WTC11 (cell line): Measurements from ENCODE around the gene KAZN. TPM values are rescaled to one million over a fixed set of nuclear protein-coding genes. Genes with fewer than 3 reads are reported as not detected.

Source experiments
- ATAC-seq: fragments of 200-7000 bp; cut with Tn5 transposase; 2 replicates; pipeline ENCODE4 v1.10.0; 2021; ENCODE audit warnings: mild to moderate bottlenecking, moderate library complexity
- CTCF ChIA-PET: fragments of 300-600 bp; sonication (Branson Sonifier 250); formaldehyde crosslinking; loops from one replicate; lab custom pipeline; 2021; ENCODE audit warnings: antibody characterized with exemption; lab: Charles Lee
- POLR2A ChIA-PET: fragments of 350-600 bp; sonication (Branson Sonifier 250); formaldehyde crosslinking; loops from one replicate; lab custom pipeline; 2021; ENCODE audit warnings: antibody characterized with exemption; lab: Charles Lee
- DNase-seq: peaks from one replicate; pipeline ENCODE4 v3.0.0; 2021; ENCODE audit warnings: low spot score
- H3K27ac Mint-ChIP-seq: 2 replicates; pipeline ENCODE4 v1.8.0; 2021; ENCODE audit warnings: mixed read lengths
- H3K27me3 Mint-ChIP-seq: 2 replicates; pipeline ENCODE4 v1.8.0; 2021; ENCODE audit warnings: low read depth, mild to moderate bottlenecking, moderate library complexity, mixed read lengths
- H3K36me3 Mint-ChIP-seq: 2 replicates; pipeline ENCODE4 v1.8.0; 2021; ENCODE audit warnings: mixed read lengths
- H3K4me1 Mint-ChIP-seq: 2 replicates; pipeline ENCODE4 v1.8.0; 2022; ENCODE audit warnings: mixed read lengths
- H3K4me3 Mint-ChIP-seq: 2 replicates; pipeline ENCODE4 v1.8.0; 2021; ENCODE audit warnings: mild to moderate bottlenecking, moderate library complexity, mixed read lengths
- H3K9me3 Mint-ChIP-seq: 2 replicates; pipeline ENCODE4 v1.8.0; 2021; ENCODE audit warnings: mixed read lengths
- CREM ChIP-seq: sonication (generic); formaldehyde crosslinking; IDR thresholded peaks from 2 replicates; pipeline ENCODE4 v1.8.1; 2022; ENCODE audit warnings: mild to moderate bottlenecking, missing genetic modification reagents, moderate library complexity
- FOXJ3 ChIP-seq: sonication (generic); formaldehyde crosslinking; IDR thresholded peaks from 2 replicates; pipeline ENCODE4 v1.9.0; 2021; ENCODE audit warnings: missing genetic modification reagents, mild to moderate bottlenecking, borderline replicate concordance
- GTF2I ChIP-seq: fragments of 250-450 bp; sonication (Bioruptor Pico); conservative IDR thresholded peaks from 2 replicates; pipeline ENCODE4 v1.4.0; 2021; ENCODE audit warnings: mild to moderate bottlenecking
- HMGA2 ChIP-seq: fragments of 250-450 bp; sonication (Bioruptor Pico); IDR thresholded peaks from 2 replicates; pipeline ENCODE4 v1.4.0; 2021; ENCODE audit warnings: mild to moderate bottlenecking, moderate library complexity
- JUN ChIP-seq: sonication (generic); formaldehyde crosslinking; IDR thresholded peaks from 2 replicates; pipeline ENCODE4 v1.8.0; 2023; ENCODE audit warnings: mild to moderate bottlenecking, missing genetic modification reagents
- MYBL2 ChIP-seq: sonication (generic); formaldehyde crosslinking; IDR thresholded peaks from 2 replicates; pipeline ENCODE4 v1.8.1; 2023; ENCODE audit warnings: mild to moderate bottlenecking, moderate library complexity, missing genetic modification reagents
- NR1H2 ChIP-seq: sonication (generic); formaldehyde crosslinking; IDR thresholded peaks from 2 replicates; pipeline ENCODE4 v1.9.0; 2021; ENCODE audit warnings: mild to moderate bottlenecking, moderate library complexity, missing genetic modification reagents
- NR3C1 ChIP-seq: sonication (generic); formaldehyde crosslinking; conservative IDR thresholded peaks from 2 replicates; pipeline ENCODE4 v1.8.1; 2023; ENCODE audit warnings: low read depth, mild to moderate bottlenecking, missing genetic modification reagents
- RORB ChIP-seq: fragments of 250-450 bp; sonication (Bioruptor Pico); IDR thresholded peaks from 2 replicates; pipeline ENCODE4 v1.9.0; 2021; ENCODE audit warnings: mild to moderate bottlenecking
- SMAD3 ChIP-seq: sonication (generic); formaldehyde crosslinking; IDR thresholded peaks from 2 replicates; pipeline ENCODE4 v1.8.0; 2022; ENCODE audit warnings: missing genetic modification reagents, mild to moderate bottlenecking, borderline replicate concordance
- TEAD4 ChIP-seq: sonication (generic); formaldehyde crosslinking; IDR thresholded peaks from 2 replicates; pipeline ENCODE4 v1.8.0; 2022; ENCODE audit warnings: mild to moderate bottlenecking, missing genetic modification reagents
- ZNF263 ChIP-seq: sonication (generic); formaldehyde crosslinking; IDR thresholded peaks from 2 replicates; pipeline ENCODE4 v1.8.1; 2022; ENCODE audit warnings: low read depth, mild to moderate bottlenecking, moderate library complexity, missing genetic modification reagents
- ZNF317 ChIP-seq: sonication (generic); formaldehyde crosslinking; IDR thresholded peaks from 2 replicates; pipeline ENCODE4 v1.8.1; 2023; ENCODE audit warnings: low read depth, mild to moderate bottlenecking, moderate library complexity, missing genetic modification reagents, borderline replicate concordance
- ZNF396 ChIP-seq: fragments of 250-450 bp; sonication (Bioruptor Pico); IDR thresholded peaks from 2 replicates; pipeline ENCODE4 v1.8.0; 2021; ENCODE audit warnings: mild to moderate bottlenecking, moderate library complexity, borderline replicate concordance
- total RNA-seq: library from RNA; stranded (reverse); gene quantifications from 3 replicates; pipeline ENCODE4 v1.2.3, GENCODE V29; 2021
- TF ChIP-seq, protein P1 (sequence below): sonication (generic); formaldehyde crosslinking; IDR thresholded peaks from 2 replicates; pipeline ENCODE4 v1.8.1; 2023; ENCODE audit warnings: mild to moderate bottlenecking, moderate library complexity, missing genetic modification reagents
- TF ChIP-seq, protein P2 (sequence below): fragments of 250-450 bp; sonication (Bioruptor Pico); IDR thresholded peaks from 2 replicates; pipeline ENCODE4 v1.9.0; 2021; ENCODE audit warnings: mild to moderate bottlenecking
- TF ChIP-seq, protein P3 (sequence below): sonication (generic); formaldehyde crosslinking; IDR thresholded peaks from 2 replicates; pipeline ENCODE4 v1.8.1; 2023; ENCODE audit warnings: mild to moderate bottlenecking, missing genetic modification reagents, moderate library complexity
- TF ChIP-seq, protein P4 (sequence below): sonication (generic); formaldehyde crosslinking; IDR thresholded peaks from 2 replicates; pipeline ENCODE4 v1.8.1; 2023; ENCODE audit warnings: mild to moderate bottlenecking, missing genetic modification reagents
- TF ChIP-seq, protein P5 (sequence below): sonication (generic); formaldehyde crosslinking; IDR thresholded peaks from 2 replicates; pipeline ENCODE4 v1.8.0; 2022; ENCODE audit warnings: mild to moderate bottlenecking, missing genetic modification reagents
- TF ChIP-seq, protein P6 (sequence below): sonication (generic); formaldehyde crosslinking; IDR thresholded peaks from 2 replicates; pipeline ENCODE4 v1.8.0; 2023; ENCODE audit warnings: missing genetic modification reagents, mild to moderate bottlenecking, borderline replicate concordance
- TF ChIP-seq, protein P7 (sequence below): sonication (generic); formaldehyde crosslinking; IDR thresholded peaks from 2 replicates; pipeline ENCODE4 v1.8.0; 2022; ENCODE audit warnings: mild to moderate bottlenecking, missing genetic modification reagents

KAZN gene
- total RNA-seq, 1 experiment from 2014 or later = 19.9 TPM

DNA sequence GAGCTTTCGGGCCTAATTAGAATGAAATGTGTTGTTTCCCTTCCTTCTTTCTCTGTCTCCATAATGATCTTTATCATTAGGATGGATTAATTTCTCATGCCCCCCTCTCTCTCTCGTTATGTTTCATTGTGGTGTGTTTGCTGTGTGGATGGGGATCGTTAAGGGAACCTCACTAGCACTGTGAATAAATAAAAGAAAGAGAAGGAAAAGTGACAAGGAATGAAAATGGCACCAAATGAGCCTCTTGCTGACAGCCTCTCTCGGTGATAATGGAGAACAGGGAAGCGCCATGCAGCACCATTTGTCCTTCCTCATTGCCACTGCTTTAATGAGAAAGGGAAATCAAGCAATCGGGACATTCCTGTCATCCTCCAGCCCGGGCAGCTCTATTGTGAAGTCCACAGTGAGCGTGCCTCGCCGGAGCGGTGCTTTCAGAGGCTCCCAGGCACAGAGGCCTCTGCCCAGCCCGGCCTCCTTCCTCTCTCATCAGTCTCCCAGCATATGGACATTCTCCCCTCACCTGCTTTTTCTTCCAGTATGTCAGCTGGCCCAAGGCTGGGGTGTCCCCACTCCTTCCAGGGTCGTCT, 289.4 kb downstream of the KAZN start:
- no peak for DNase-seq
- CTCF ChIA-PET = no interaction called here
- POLR2A ChIA-PET = no interaction called here
- no peak overlapping the region for H3K4me3 Mint-ChIP-seq
- no peaks in the 10 kb centered on the region for H3K9me3 Mint-ChIP-seq
- ATAC-seq = peak; percentile 41; the same call in 1 of the 2 replicates
- H3K27ac Mint-ChIP-seq = no peak overlapping the region
- peaks cover 12% of the 10 kb centered on the region for H3K4me1 Mint-ChIP-seq
- TF ChIP-seq ZNF263 (CRISPR knock-in tag) (no peak), MYBL2 (CRISPR knock-in tag) (no peak), JUN (no peak), SMAD3 (CRISPR knock-in tag) (no peak), FOXJ3 (no peak), ZNF396 (CRISPR knock-in tag) (no peak), ZNF317 (no peak), NR3C1 (no peak), TEAD4 (no peak), RORB (CRISPR knock-in tag) (no peak), GTF2I (CRISPR knock-in tag) (no peak)
- TF ChIP-seq, protein P1, sequence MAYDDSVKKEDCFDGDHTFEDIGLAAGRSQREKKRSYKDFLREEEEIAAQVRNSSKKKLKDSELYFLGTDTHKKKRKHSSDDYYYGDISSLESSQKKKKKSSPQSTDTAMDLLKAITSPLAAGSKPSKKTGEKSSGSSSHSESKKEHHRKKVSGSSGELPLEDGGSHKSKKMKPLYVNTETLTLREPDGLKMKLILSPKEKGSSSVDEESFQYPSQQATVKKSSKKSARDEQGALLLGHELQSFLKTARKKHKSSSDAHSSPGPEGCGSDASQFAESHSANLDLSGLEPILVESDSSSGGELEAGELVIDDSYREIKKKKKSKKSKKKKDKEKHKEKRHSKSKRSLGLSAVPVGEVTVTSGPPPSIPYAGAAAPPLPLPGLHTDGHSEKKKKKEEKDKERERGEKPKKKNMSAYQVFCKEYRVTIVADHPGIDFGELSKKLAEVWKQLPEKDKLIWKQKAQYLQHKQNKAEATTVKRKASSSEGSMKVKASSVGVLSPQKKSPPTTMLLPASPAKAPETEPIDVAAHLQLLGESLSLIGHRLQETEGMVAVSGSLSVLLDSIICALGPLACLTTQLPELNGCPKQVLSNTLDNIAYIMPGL = no peak
- TF ChIP-seq, protein P2, sequence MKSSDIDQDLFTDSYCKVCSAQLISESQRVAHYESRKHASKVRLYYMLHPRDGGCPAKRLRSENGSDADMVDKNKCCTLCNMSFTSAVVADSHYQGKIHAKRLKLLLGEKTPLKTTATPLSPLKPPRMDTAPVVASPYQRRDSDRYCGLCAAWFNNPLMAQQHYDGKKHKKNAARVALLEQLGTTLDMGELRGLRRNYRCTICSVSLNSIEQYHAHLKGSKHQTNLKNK (CRISPR knock-in tag) = no peak
- TF ChIP-seq, protein P3, sequence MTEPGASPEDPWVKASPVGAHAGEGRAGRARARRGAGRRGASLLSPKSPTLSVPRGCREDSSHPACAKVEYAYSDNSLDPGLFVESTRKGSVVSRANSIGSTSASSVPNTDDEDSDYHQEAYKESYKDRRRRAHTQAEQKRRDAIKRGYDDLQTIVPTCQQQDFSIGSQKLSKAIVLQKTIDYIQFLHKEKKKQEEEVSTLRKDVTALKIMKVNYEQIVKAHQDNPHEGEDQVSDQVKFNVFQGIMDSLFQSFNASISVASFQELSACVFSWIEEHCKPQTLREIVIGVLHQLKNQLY (CRISPR knock-in tag) = no peak
- TF ChIP-seq, protein P4, sequence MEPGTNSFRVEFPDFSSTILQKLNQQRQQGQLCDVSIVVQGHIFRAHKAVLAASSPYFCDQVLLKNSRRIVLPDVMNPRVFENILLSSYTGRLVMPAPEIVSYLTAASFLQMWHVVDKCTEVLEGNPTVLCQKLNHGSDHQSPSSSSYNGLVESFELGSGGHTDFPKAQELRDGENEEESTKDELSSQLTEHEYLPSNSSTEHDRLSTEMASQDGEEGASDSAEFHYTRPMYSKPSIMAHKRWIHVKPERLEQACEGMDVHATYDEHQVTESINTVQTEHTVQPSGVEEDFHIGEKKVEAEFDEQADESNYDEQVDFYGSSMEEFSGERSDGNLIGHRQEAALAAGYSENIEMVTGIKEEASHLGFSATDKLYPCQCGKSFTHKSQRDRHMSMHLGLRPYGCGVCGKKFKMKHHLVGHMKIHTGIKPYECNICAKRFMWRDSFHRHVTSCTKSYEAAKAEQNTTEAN (CRISPR knock-in tag) = no peak
- TF ChIP-seq, protein P5, sequence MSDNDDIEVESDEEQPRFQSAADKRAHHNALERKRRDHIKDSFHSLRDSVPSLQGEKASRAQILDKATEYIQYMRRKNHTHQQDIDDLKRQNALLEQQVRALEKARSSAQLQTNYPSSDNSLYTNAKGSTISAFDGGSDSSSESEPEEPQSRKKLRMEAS = no peak
- H3K36me3 Mint-ChIP-seq = no peaks in the 10 kb centered on the region
- no peaks in the 10 kb centered on the region; the same call in 1 of the 2 replicates for H3K27me3 Mint-ChIP-seq

DNA sequence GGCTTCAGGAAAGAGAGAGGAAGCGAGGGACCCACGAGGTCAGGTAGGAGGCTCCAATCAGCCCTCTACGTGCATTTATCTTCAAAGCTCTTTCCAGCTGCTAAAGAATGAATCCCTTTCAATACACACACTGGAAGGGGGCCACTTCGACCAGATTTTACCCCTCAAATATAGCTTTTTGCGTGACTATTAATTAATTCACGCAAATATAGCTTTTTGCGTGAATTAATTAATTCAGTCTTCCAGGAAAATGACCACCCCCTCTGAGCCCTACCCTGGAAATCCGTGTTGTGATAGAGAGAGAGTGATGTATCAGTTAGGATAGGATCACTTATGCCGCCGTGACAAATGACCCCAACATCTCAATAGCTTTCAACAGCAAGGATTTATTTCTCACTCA, 289.9 kb downstream of the KAZN start:
- H3K27ac Mint-ChIP-seq = no peak overlapping the region
- peaks cover 12% of the 10 kb centered on the region for H3K4me1 Mint-ChIP-seq
- TF ChIP-seq HMGA2 (peak; percentile 19; the same call in 1 of the 2 replicates), CREM (CRISPR knock-in tag) (no peak)
- no peaks in the 10 kb centered on the region; the same call in 1 of the 2 replicates for H3K27me3 Mint-ChIP-seq
- ATAC-seq (no peak), DNase-seq (no peak)
- CTCF ChIA-PET = no interaction called here
- H3K36me3 Mint-ChIP-seq = no peaks in the 10 kb centered on the region
- POLR2A ChIA-PET = no interaction called here
- H3K4me3 Mint-ChIP-seq = no peak overlapping the region
- no peaks in the 10 kb centered on the region for H3K9me3 Mint-ChIP-seq

DNA sequence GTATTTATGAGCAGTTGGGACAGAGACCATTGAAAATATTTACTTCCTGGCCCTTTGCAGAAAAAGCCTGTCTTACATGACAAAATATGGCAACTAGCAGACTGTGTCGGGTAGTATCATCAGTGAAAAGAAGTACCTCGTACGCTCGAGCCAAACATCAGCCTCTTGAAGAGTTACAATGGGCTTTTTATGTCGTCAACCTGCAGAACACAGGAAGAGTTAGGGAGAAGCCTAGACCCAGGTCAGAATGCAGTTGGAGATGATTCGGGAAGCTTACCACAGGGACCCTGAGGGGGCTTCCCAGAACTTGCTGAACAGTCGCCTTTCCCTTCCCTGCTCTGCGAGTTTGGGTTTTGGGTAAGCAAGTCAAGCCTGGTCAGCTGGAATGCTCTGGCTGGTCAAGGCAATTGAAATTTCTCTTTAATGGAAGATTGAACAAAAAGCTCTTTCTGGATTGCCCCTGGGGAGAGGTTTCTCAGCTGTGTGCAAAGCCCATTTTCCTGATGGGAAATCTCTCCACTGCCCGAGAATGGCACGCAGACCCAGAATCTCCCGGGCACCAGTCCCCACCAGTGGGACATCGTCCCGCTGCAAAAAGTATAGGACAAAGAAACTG, 291.4 kb downstream of the KAZN start:
- ChIA-PET CTCF (interaction anchor here (0.5 kb wide), 1 partner anchor 200 kb away, joined by 5 read pairs; no protein-coding TSS in a partner anchor), POLR2A (no interaction called here)
- no peaks in the 10 kb centered on the region for H3K9me3 Mint-ChIP-seq
- no peaks in the 10 kb centered on the region; the same call in 1 of the 2 replicates for H3K27me3 Mint-ChIP-seq
- H3K36me3 Mint-ChIP-seq = no peaks in the 10 kb centered on the region
- H3K27ac Mint-ChIP-seq = no peak overlapping the region; the same call in 1 of the 2 replicates
- H3K4me3 Mint-ChIP-seq = no peak overlapping the region
- DNase-seq = no peak
- no peak for ATAC-seq
- H3K4me1 Mint-ChIP-seq = peaks cover 11% of the 10 kb centered on the region
- TF ChIP-seq NR1H2 (CRISPR knock-in tag) = no peak
- TF ChIP-seq, protein P3 (CRISPR knock-in tag) = no peak
- TF ChIP-seq, protein P6, sequence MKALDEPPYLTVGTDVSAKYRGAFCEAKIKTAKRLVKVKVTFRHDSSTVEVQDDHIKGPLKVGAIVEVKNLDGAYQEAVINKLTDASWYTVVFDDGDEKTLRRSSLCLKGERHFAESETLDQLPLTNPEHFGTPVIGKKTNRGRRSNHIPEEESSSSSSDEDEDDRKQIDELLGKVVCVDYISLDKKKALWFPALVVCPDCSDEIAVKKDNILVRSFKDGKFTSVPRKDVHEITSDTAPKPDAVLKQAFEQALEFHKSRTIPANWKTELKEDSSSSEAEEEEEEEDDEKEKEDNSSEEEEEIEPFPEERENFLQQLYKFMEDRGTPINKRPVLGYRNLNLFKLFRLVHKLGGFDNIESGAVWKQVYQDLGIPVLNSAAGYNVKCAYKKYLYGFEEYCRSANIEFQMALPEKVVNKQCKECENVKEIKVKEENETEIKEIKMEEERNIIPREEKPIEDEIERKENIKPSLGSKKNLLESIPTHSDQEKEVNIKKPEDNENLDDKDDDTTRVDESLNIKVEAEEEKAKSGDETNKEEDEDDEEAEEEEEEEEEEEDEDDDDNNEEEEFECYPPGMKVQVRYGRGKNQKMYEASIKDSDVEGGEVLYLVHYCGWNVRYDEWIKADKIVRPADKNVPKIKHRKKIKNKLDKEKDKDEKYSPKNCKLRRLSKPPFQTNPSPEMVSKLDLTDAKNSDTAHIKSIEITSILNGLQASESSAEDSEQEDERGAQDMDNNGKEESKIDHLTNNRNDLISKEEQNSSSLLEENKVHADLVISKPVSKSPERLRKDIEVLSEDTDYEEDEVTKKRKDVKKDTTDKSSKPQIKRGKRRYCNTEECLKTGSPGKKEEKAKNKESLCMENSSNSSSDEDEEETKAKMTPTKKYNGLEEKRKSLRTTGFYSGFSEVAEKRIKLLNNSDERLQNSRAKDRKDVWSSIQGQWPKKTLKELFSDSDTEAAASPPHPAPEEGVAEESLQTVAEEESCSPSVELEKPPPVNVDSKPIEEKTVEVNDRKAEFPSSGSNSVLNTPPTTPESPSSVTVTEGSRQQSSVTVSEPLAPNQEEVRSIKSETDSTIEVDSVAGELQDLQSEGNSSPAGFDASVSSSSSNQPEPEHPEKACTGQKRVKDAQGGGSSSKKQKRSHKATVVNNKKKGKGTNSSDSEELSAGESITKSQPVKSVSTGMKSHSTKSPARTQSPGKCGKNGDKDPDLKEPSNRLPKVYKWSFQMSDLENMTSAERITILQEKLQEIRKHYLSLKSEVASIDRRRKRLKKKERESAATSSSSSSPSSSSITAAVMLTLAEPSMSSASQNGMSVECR (CRISPR knock-in tag) = no peak
- TF ChIP-seq, protein P7, sequence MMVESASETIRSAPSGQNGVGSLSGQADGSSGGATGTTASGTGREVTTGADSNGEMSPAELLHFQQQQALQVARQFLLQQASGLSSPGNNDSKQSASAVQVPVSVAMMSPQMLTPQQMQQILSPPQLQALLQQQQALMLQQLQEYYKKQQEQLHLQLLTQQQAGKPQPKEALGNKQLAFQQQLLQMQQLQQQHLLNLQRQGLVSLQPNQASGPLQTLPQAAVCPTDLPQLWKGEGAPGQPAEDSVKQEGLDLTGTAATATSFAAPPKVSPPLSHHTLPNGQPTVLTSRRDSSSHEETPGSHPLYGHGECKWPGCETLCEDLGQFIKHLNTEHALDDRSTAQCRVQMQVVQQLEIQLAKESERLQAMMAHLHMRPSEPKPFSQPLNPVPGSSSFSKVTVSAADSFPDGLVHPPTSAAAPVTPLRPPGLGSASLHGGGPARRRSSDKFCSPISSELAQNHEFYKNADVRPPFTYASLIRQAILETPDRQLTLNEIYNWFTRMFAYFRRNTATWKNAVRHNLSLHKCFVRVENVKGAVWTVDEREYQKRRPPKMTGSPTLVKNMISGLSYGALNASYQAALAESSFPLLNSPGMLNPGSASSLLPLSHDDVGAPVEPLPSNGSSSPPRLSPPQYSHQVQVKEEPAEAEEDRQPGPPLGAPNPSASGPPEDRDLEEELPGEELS = no peak
